Lower leg skin (tissue), 3 donors: ENCODE results near the gene ACTL8.

Experiments used
- CTCF ChIP-seq, 3 donors: fragments of 450-650 bp; IDR thresholded peaks; one replicate each; pipeline ENCODE4 v1.5.1; 2016; ENCODE audit warnings: antibody characterized with exemption in 3 of 3, mild to moderate bottlenecking in 3 of 3, moderate library complexity in 2 of 3
- POLR2A ChIP-seq, 2 donors: fragments of 450-650 bp; IDR thresholded peaks; one replicate each; pipeline ENCODE4 v1.6.1; 2016 to 2017; ENCODE audit warnings: antibody characterized with exemption in 2 of 2, mild to moderate bottlenecking in 1 of 2, moderate library complexity in 1 of 2

- TF ChIP-seq CTCF (IDR thresholded peaks at IDR 0.05) (no peak), POLR2A (IDR thresholded peaks at IDR 0.05) (no peak)
Observed at GRCh38 chr1:17725811-17726582, 29.1 kb upstream of the ACTL8 start.
